Neural progenitor cell (in vitro differentiated cells): ENCODE measurements around the gene NKG7. TPM values are rescaled to one million over a fixed set of nuclear protein-coding genes. Genes with fewer than 3 reads are reported as not detected.

Source experiments
- DNase-seq: peaks from one replicate; pipeline ENCODE4 v3.0.0-alpha.2; 2016; ENCODE audit warnings: low spot score
- H2AFZ ChIP-seq: fragments of 200-600 bp; sonication (generic); replicated peaks from 2 replicates; pipeline ENCODE4 v1.6.1; 2016; ENCODE audit warnings: antibody characterized with exemption
- H3F3A ChIP-seq: fragments of 200-600 bp; sonication (generic); 2 replicates; pipeline ENCODE4 v1.6.1; 2016; ENCODE audit warnings: antibody characterized with exemption, low read depth
- H3K27ac ChIP-seq: fragments of 200-600 bp; sonication (generic); 2 replicates; pipeline ENCODE4 v1.5.1; 2016; ENCODE audit warnings: mild to moderate bottlenecking
- H3K27me3 ChIP-seq: fragments of 200-600 bp; sonication (generic); 2 replicates; pipeline ENCODE4 v1.6.1; 2016; ENCODE audit warnings: mild to moderate bottlenecking, moderate library complexity
- H3K36me3 ChIP-seq: fragments of 200-600 bp; sonication (generic); 2 replicates; pipeline ENCODE4 v1.5.1; 2016
- H3K4me1 ChIP-seq: fragments of 200-600 bp; sonication (generic); 2 replicates; pipeline ENCODE4 v1.6.1; 2016; ENCODE audit warnings: mixed run types
- H3K4me2 ChIP-seq: fragments of 200-600 bp; sonication (generic); 2 replicates; pipeline ENCODE4 v1.6.1; 2016
- H3K4me3 ChIP-seq: fragments of 200-600 bp; sonication (generic); 2 replicates; pipeline ENCODE4 v1.5.1; 2016
- H3K79me2 ChIP-seq: fragments of 200-600 bp; sonication (generic); 2 replicates; pipeline ENCODE4 v1.6.1; 2016; ENCODE audit warnings: low read depth
- H3K9ac ChIP-seq: fragments of 200-600 bp; sonication (generic); 2 replicates; pipeline ENCODE4 v1.6.1; 2016
- H3K9me3 ChIP-seq: fragments of 200-600 bp; sonication (generic); 2 replicates; pipeline ENCODE4 v1.5.1; 2016; ENCODE audit warnings: low read depth
- H4K20me1 ChIP-seq: fragments of 200-600 bp; sonication (generic); 2 replicates; pipeline ENCODE4 v1.6.1; 2016; ENCODE audit warnings: low read depth
- H3K27ac Mint-ChIP-seq: 3 replicates; pipeline ENCODE4 v1.8.0; 2021; ENCODE audit warnings: mixed read lengths
- H3K27me3 Mint-ChIP-seq: 2 replicates; pipeline ENCODE4 v1.8.0; 2022; ENCODE audit warnings: low read depth, mild to moderate bottlenecking, inconsistent platforms, moderate library complexity, mixed read lengths; ENCODE audit not compliant: insufficient read depth
- H3K36me3 Mint-ChIP-seq: 3 replicates; pipeline ENCODE4 v1.8.0; 2021; ENCODE audit warnings: mixed read lengths
- H3K4me1 Mint-ChIP-seq: 3 replicates; pipeline ENCODE4 v1.8.0; 2021; ENCODE audit warnings: mixed read lengths
- H3K4me3 Mint-ChIP-seq: 3 replicates; pipeline ENCODE4 v1.8.0; 2021; ENCODE audit warnings: mild to moderate bottlenecking, moderate library complexity, mixed read lengths
- H3K9me3 Mint-ChIP-seq: 3 replicates; pipeline ENCODE4 v1.8.0; 2020; ENCODE audit warnings: mixed read lengths
- EZH2 ChIP-seq: fragments of 200-600 bp; sonication (generic); IDR thresholded peaks from 2 replicates; pipeline ENCODE4 v1.6.1; 2017; ENCODE audit warnings: antibody characterized with exemption, mild to moderate bottlenecking, moderate library complexity
- EZH2phosphoT487 ChIP-seq: fragments of 200-600 bp; sonication (generic); IDR thresholded peaks from 2 replicates; pipeline ENCODE4 v1.6.1; 2017; ENCODE audit warnings: antibody characterized with exemption
- total RNA-seq: library from RNA; depleted of rRNA; stranded (reverse); fragments of >200 nt; gene quantifications from 2 replicates; pipeline ENCODE4 v1.2.3, GENCODE V29; 2015; ENCODE audit warnings: low replicate concordance
- TF ChIP-seq, protein P1 (sequence below): fragments of 200-600 bp; sonication (generic); IDR thresholded peaks from 2 replicates; pipeline ENCODE4 v1.5.1; 2017; ENCODE audit warnings: antibody characterized with exemption, mild to moderate bottlenecking

The NKG7 gene
- total RNA-seq, 1 donor from 2014 or later: not detected

DNA sequence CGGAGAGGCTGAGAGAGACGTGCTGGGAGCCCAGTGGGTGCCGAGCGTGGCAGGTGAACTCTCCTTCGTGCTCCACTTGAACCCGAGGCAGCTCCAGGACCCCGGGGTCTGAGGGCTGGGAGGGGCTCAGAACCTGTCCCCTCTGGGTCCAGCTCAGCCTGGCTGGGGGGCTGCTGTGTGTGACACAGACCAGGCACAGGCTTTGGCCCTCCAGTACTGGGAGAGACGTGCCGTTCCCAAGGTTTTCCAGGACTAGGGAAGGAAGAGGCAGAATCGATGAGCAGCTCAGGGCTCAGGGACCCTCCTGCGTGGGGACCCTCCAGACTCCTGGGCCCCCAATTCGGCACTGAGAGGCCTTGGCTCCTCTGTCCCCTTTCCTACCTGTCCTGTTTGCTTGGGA lies 42.7 kb upstream of the NKG7 start:
- Mint-ChIP-seq H3K36me3 (no peaks in the 10 kb centered on the region), H3K27ac (no peak overlapping the region), H3K4me1 (no peaks in the 10 kb centered on the region), H3K27me3 (peaks cover 11% of the 10 kb centered on the region), H3K4me3 (no peak overlapping the region), H3K9me3 (no peaks in the 10 kb centered on the region)
- Histone ChIP-seq H4K20me1 (no peaks in the 10 kb centered on the region), H3K27me3 (peaks cover 4% of the 10 kb centered on the region), H3K9ac (no peak overlapping the region), H3K4me2 (no peak overlapping the region), H3F3A (no peaks in the 10 kb centered on the region), H3K27ac (no peak overlapping the region), H3K4me1 (no peaks in the 10 kb centered on the region), H3K36me3 (no peaks in the 10 kb centered on the region), H2AFZ (no peak overlapping the region), H3K79me2 (no peaks in the 10 kb centered on the region), H3K4me3 (no peak overlapping the region), H3K9me3 (no peaks in the 10 kb centered on the region)
- no peak for DNase-seq
- TF ChIP-seq EZH2phosphoT487 (no peak), EZH2 (no peak)
- TF ChIP-seq, protein P1, sequence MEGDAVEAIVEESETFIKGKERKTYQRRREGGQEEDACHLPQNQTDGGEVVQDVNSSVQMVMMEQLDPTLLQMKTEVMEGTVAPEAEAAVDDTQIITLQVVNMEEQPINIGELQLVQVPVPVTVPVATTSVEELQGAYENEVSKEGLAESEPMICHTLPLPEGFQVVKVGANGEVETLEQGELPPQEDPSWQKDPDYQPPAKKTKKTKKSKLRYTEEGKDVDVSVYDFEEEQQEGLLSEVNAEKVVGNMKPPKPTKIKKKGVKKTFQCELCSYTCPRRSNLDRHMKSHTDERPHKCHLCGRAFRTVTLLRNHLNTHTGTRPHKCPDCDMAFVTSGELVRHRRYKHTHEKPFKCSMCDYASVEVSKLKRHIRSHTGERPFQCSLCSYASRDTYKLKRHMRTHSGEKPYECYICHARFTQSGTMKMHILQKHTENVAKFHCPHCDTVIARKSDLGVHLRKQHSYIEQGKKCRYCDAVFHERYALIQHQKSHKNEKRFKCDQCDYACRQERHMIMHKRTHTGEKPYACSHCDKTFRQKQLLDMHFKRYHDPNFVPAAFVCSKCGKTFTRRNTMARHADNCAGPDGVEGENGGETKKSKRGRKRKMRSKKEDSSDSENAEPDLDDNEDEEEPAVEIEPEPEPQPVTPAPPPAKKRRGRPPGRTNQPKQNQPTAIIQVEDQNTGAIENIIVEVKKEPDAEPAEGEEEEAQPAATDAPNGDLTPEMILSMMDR: no peak

DNA sequence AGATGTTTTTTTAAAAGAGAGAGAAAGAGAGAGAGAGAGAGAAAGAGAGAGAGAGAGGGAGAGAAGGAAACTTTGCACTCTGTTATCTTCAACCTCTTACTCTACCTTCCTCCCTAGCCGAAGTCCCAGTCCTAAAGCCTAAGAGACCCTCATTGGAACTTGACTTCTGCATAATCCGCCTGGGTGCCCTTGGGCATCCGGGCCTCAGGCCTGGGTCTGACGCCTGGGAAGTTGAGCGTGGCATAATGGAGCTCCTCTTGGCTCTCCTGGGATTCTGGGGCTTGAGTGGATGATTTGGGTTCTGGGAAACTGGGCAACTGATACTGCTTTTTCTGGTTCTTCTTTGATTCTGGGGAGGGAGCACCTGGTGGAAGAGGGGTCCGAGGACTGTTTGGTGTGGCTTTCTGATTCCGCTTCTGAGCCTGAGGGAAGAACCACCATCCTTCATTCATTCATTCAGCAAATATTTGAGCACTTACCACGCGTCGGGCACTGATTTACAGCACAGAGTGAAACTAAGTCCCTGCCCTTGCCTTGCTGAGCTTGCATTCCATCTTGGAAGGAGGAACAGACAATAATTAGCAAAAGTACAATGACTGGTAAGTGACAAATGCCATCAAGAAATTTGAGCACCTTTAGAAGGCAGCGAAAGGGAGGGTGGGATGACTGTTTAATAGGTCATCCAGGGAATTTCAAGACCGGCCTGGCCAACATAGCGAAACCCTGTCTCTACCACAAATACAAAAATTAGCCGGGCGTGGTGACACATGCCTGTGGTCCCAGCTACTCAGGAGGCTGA lies 38.7 kb upstream of the NKG7 start:
- DNase-seq: no peak
- Mint-ChIP-seq H3K4me3 (no peak overlapping the region), H3K27ac (peak overlapping the region; percentile 76), H3K4me1 (no peaks in the 10 kb centered on the region), H3K27me3 (peaks cover 11% of the 10 kb centered on the region), H3K9me3 (no peaks in the 10 kb centered on the region), H3K36me3 (no peaks in the 10 kb centered on the region)
- Histone ChIP-seq H4K20me1 (no peaks in the 10 kb centered on the region), H3K27ac (no peak overlapping the region), H3F3A (peaks cover 4% of the 10 kb centered on the region), H3K9me3 (no peaks in the 10 kb centered on the region), H3K9ac (no peak overlapping the region), H3K36me3 (no peaks in the 10 kb centered on the region), H3K4me1 (no peaks in the 10 kb centered on the region), H2AFZ (no peak overlapping the region), H3K4me3 (no peak overlapping the region), H3K79me2 (no peaks in the 10 kb centered on the region), H3K4me2 (no peak overlapping the region), H3K27me3 (no peaks in the 10 kb centered on the region)
- TF ChIP-seq EZH2: no peak
- TF ChIP-seq, protein P1: no peak
- no peak for TF ChIP-seq EZH2phosphoT487

DNA sequence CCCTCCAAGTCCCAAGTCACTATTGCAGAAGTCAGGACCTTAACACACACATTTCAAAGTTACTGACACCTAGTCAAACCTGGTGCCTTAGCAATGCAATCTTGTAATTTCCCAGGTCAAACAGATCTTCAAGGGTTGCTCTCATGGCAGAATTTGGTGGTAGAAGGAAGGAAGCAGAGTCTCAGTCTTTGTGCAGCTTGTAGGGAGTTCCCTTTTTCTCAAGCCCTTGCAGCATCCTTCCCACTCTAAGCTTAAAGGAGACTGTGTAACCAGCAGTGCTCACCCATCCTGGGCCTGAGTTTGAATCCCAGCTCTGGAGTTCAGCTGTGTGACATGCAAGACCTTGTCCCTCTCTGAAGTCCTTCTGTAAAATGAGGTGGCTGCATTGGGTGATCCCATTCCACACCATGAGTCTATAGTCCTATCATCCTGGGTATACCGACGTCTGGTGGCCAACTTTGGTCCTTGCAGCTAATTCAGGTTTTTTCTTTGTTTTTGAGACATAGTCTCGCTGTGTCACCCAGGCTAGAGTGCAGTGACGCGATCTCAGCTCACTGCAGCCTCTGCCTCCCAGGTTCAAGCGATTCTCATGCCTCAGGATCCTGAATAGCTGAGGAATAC lies 35.2 kb upstream of the NKG7 start:
- Mint-ChIP-seq H3K36me3 (peaks cover 8% of the 10 kb centered on the region), H3K27ac (no peak overlapping the region), H3K9me3 (peaks cover 15% of the 10 kb centered on the region), H3K27me3 (peaks cover 9% of the 10 kb centered on the region), H3K4me3 (no peak overlapping the region), H3K4me1 (no peaks in the 10 kb centered on the region)
- no peak for TF ChIP-seq EZH2phosphoT487
- TF ChIP-seq, protein P1: peak; percentile 63
- H3K27ac ChIP-seq: no peak overlapping the region
- H3K36me3 ChIP-seq: peaks cover 9% of the 10 kb centered on the region
- H3K9ac ChIP-seq: no peak overlapping the region
- H3K9me3 ChIP-seq: no peaks in the 10 kb centered on the region
- H3K4me3 ChIP-seq: no peak overlapping the region
- H3K4me2 ChIP-seq: no peak overlapping the region
- H3K4me1 ChIP-seq: no peaks in the 10 kb centered on the region
- no peaks in the 10 kb centered on the region for H4K20me1 ChIP-seq
- no peaks in the 10 kb centered on the region for H3K79me2 ChIP-seq
- H3F3A ChIP-seq: peaks cover 4% of the 10 kb centered on the region
- DNase-seq: peak; percentile 68
- no peaks in the 10 kb centered on the region for H3K27me3 ChIP-seq
- no peak overlapping the region for H2AFZ ChIP-seq
